ENCODE measurements around the gene CFAP54.
A peak's percentile ranks its signal among the peaks of the same experiment; 100 is the strongest.

CFAP54 gene

GRCh38 chr12:96831346-96831745, 342.0 kb downstream of the CFAP54 start:
- no peak for DNase-seq

- DNase-seq: no peak
Observed at GRCh38 chr12:96846293-96846692, 356.9 kb downstream of the CFAP54 start.

GRCh38 chr12:96850676-96851075, 361.3 kb downstream of the CFAP54 start:
- DNase-seq: no peak

GRCh38 chr12:96858162-96858561, 368.8 kb downstream of the CFAP54 start:
- no peak for DNase-seq

- DNase-seq: no peak
Observed at GRCh38 chr12:96861656-96862055, 372.3 kb downstream of the CFAP54 start.

GRCh38 chr12:96862326-96862725, 372.9 kb downstream of the CFAP54 start:
- DNase-seq: no peak

GRCh38 chr12:96864335-96864734, 375.0 kb downstream of the CFAP54 start:
- DNase-seq: no peak

GRCh38 chr12:96866801-96867590, 377.6 kb downstream of the CFAP54 start:
- DNase-seq: no peak

- no peak for DNase-seq
Observed at GRCh38 chr12:96870946-96871345, 381.6 kb downstream of the CFAP54 start.

GRCh38 chr12:96872961-96873360, 383.6 kb downstream of the CFAP54 start:
- DNase-seq: no peak

- no peak for DNase-seq
Observed at GRCh38 chr12:96874211-96874610, 384.8 kb downstream of the CFAP54 start.

GRCh38 chr12:96876966-96877365, 387.6 kb downstream of the CFAP54 start:
- DNase-seq: no peak

GRCh38 chr12:96878704-96879103, 389.3 kb downstream of the CFAP54 start:
- no peak for DNase-seq

GRCh38 chr12:96879301-96879700, 389.9 kb downstream of the CFAP54 start:
- no peak for DNase-seq

GRCh38 chr12:96880220-96880619, 390.8 kb downstream of the CFAP54 start:
- DNase-seq: no peak

- DNase-seq: no peak
Observed at GRCh38 chr12:96881608-96882007, 392.2 kb downstream of the CFAP54 start.

- DNase-seq: peak; percentile 9 to 37 (median 28)
Observed at GRCh38 chr12:96882862-96883261, 393.5 kb downstream of the CFAP54 start.

GRCh38 chr12:96883571-96883970, 394.2 kb downstream of the CFAP54 start:
- no peak for DNase-seq

GRCh38 chr12:96886998-96887677, 397.8 kb downstream of the CFAP54 start:
- DNase-seq: no peak

- no peak for DNase-seq
Observed at GRCh38 chr12:96889273-96889933, 400.0 kb downstream of the CFAP54 start.

GRCh38 chr12:96890331-96890730, 401.0 kb downstream of the CFAP54 start:
- peak in 2 of 3 donors; percentile 15 to 24 for DNase-seq

GRCh38 chr12:96892104-96892503, 402.7 kb downstream of the CFAP54 start:
- DNase-seq: peak in 2 of 3 donors; percentile 4 to 6

GRCh38 chr12:96897421-96897820, 408.0 kb downstream of the CFAP54 start:
- no peak for DNase-seq

- no peak for DNase-seq
Observed at GRCh38 chr12:96901175-96901574, 411.8 kb downstream of the CFAP54 start.
